HCT116 (cell line): ENCODE measurements around the gene FAM135A. TPM values are rescaled to one million over a fixed set of nuclear protein-coding genes. Genes with fewer than 3 reads are reported as not detected.

Experiments
- ATAC-seq: fragments of 200-7000 bp; cut with Tn5 transposase; 2 replicates; pipeline ENCODE4 v1.9.1; 2020; ENCODE audit warnings: mild to moderate bottlenecking, moderate library complexity
- BruUV-seq: library from RNA; stranded (reverse); fragments of 400-500 nt; replicated peaks from 2 replicates; lab custom pipeline; 2021; lab: Mats Ljungman, UMichigan
- CTCF ChIA-PET: fragments of 300-600 bp; sonication (Branson Sonifier 250); formaldehyde crosslinking; loops from one replicate; lab custom pipeline; 2021; ENCODE audit warnings: antibody characterized with exemption; lab: Charles Lee
- POLR2A ChIA-PET: fragments of 300-600, 350-600 bp; sonication (Branson Sonifier 250); formaldehyde crosslinking; loops from one replicate; lab custom pipeline; 2021; ENCODE audit warnings: antibody characterized with exemption; lab: Charles Lee
- RAD21 ChIA-PET, 2 experiments: fragments of 300-600 bp; sonication (Branson Sonifier 250); formaldehyde crosslinking; loops; one replicate each; lab custom pipeline; 2023; ENCODE audit warnings: low total read pairs in 2 of 2; ENCODE audit not compliant: uncharacterized antibody in 2 of 2, unreplicated experiment in 2 of 2, low non-redundant PET in 1 of 2; lab: Charles Lee
- DNase-seq: peaks from one replicate; pipeline ENCODE4 v3.0.0-alpha.2; 2010; ENCODE audit warnings: low read depth, low spot score
- H2AFZ ChIP-seq: fragments of 200-600 bp; shearing (Covaris generic), sonication (generic); 2 replicates; pipeline ENCODE4 v1.6.1; 2017; ENCODE audit warnings: low read depth, mixed run types, mixed read lengths, antibody characterized with exemption, low read length; ENCODE audit not compliant: poor library complexity, severe bottlenecking
- H3K27ac ChIP-seq: 2 replicates; pipeline ENCODE4 v1.5.1; 2012; ENCODE audit warnings: low read depth, low read length
- H3K27me3 ChIP-seq: fragments of 200-600 bp; sonication (generic); 2 replicates; pipeline ENCODE4 v1.6.1; 2016; ENCODE audit warnings: mixed run types, low read length, mixed read lengths; ENCODE audit not compliant: insufficient read depth
- H3K36me3 ChIP-seq, 2 experiments: fragments of 200-500 bp in 1 of 2; fragments of 200-600 bp in 1 of 2; sonication (Bioruptor generic) in 1 of 2; sonication (generic) in 1 of 2; 2 replicates each; pipeline versions ENCODE4 v1.5.1 to v1.6.1; 2014 to 2016; ENCODE audit warnings: low read length in 2 of 2, inconsistent platforms in 1 of 2, mixed read lengths in 1 of 2, mixed run types in 1 of 2; ENCODE audit not compliant: insufficient read depth in 2 of 2, control insufficient read depth in 1 of 2
- H3K4me1 ChIP-seq, 2 experiments: fragments of 200-600 bp in 1 of 2; sonication (generic) in 1 of 2; 2 replicates each; pipeline versions ENCODE4 v1.5.1 to v1.6.1; 2012 to 2017; ENCODE audit warnings: low read length in 2 of 2, inconsistent platforms in 1 of 2, mild to moderate bottlenecking in 1 of 2, mixed read lengths in 1 of 2, mixed run types in 1 of 2, moderate library complexity in 1 of 2; ENCODE audit not compliant: insufficient read depth in 2 of 2, control insufficient read depth in 1 of 2
- H3K4me2 ChIP-seq: fragments of 200-600 bp; sonication (generic); 2 replicates; pipeline ENCODE4 v1.6.1; 2017; ENCODE audit warnings: mixed run types, low read length, mixed read lengths
- H3K4me3 ChIP-seq, 2 experiments: fragments of 200-600 bp in 1 of 2; sonication (generic) in 1 of 2; replicated peaks in 1 of 2; 2 replicates each; pipeline ENCODE4 v1.5.1; 2011 to 2016; ENCODE audit warnings: low read length in 2 of 2, control low read depth in 1 of 2, low read depth in 1 of 2, mild to moderate bottlenecking in 1 of 2, mixed read lengths in 1 of 2, mixed run types in 1 of 2
- H3K79me2 ChIP-seq: fragments of 200-600 bp; sonication (generic); 2 replicates; pipeline ENCODE4 v1.6.1; 2017; ENCODE audit warnings: mild to moderate bottlenecking, mixed run types, low read length, moderate library complexity, mixed read lengths; ENCODE audit not compliant: insufficient read depth
- H3K9ac ChIP-seq: fragments of 200-600 bp; sonication (generic); 2 replicates; pipeline ENCODE4 v1.6.1; 2016; ENCODE audit warnings: low read length, mixed read lengths
- H3K9me2 ChIP-seq: fragments of 200-600 bp; sonication (generic), shearing (Covaris generic); 2 replicates; pipeline ENCODE4 v1.6.1; 2017; ENCODE audit warnings: mixed run types, mild to moderate bottlenecking, moderate library complexity; ENCODE audit not compliant: insufficient read depth
- H3K9me3 ChIP-seq, 2 experiments: fragments of 200-500 bp in 1 of 2; fragments of 200-600 bp in 1 of 2; sonication (Bioruptor generic) in 1 of 2; sonication (generic) in 1 of 2; 2 replicates each; pipeline ENCODE4 v1.6.1; 2014 to 2017; ENCODE audit warnings: low read length in 2 of 2, mixed read lengths in 2 of 2, inconsistent platforms in 1 of 2, low read depth in 1 of 2, mild to moderate bottlenecking in 1 of 2, mixed run types in 1 of 2, moderate library complexity in 1 of 2; ENCODE audit not compliant: control insufficient read depth in 1 of 2, insufficient read depth in 1 of 2
- H4K20me1 ChIP-seq: fragments of 200-600 bp; sonication (generic), shearing (Covaris generic); 2 replicates; pipeline ENCODE4 v1.6.1; 2017; ENCODE audit warnings: mixed run types, mild to moderate bottlenecking, moderate library complexity; ENCODE audit not compliant: insufficient read depth
- EGR1 ChIP-seq: IDR thresholded peaks from 2 replicates; pipeline ENCODE4 v1.6.1; 2012; ENCODE audit warnings: low read depth
- ELF1 ChIP-seq: IDR thresholded peaks from 2 replicates; pipeline ENCODE4 v1.6.1; 2012; ENCODE audit warnings: low read depth, borderline replicate concordance
- EZH2 ChIP-seq: fragments of 200-600 bp; sonication (generic); IDR thresholded peaks from 2 replicates; pipeline ENCODE4 v1.6.1; 2017; ENCODE audit warnings: antibody characterized with exemption, mixed run types
- EZH2phosphoT487 ChIP-seq: fragments of 200-600 bp; IDR thresholded peaks from 2 replicates; pipeline ENCODE4 v1.6.1; 2018; ENCODE audit warnings: antibody characterized with exemption, borderline replicate concordance
- FOSL1 ChIP-seq: IDR thresholded peaks from 2 replicates; pipeline ENCODE4 v1.6.1; 2012; ENCODE audit warnings: low read depth
- JUND ChIP-seq: IDR thresholded peaks from 2 replicates; pipeline ENCODE4 v1.6.1; 2012
- POLR2A ChIP-seq: IDR thresholded peaks from 2 replicates; pipeline ENCODE4 v1.7.0; 2011; ENCODE audit warnings: borderline replicate concordance; ENCODE audit not compliant: insufficient read depth, insufficient read length; ENCODE audit errors: extremely low read depth
- POLR2AphosphoS5 ChIP-seq: IDR thresholded peaks from 2 replicates; pipeline ENCODE4 v1.6.1; 2011; ENCODE audit warnings: mild to moderate bottlenecking, low read depth, low read length, moderate library complexity
- RAD21 ChIP-seq: IDR thresholded peaks from 2 replicates; pipeline ENCODE4 v1.6.1; 2012; ENCODE audit warnings: low read depth, mild to moderate bottlenecking
- SIN3A ChIP-seq: IDR thresholded peaks from 2 replicates; pipeline ENCODE4 v1.6.1; 2012; ENCODE audit warnings: low read depth
- SRF ChIP-seq: IDR thresholded peaks from 2 replicates; pipeline ENCODE4 v1.6.1; 2012; ENCODE audit warnings: low read depth
- TCF7L2 ChIP-seq: IDR thresholded peaks from 2 replicates; pipeline ENCODE4 v1.7.0; 2011; ENCODE audit warnings: borderline replicate concordance, inconsistent platforms; ENCODE audit not compliant: insufficient read depth, insufficient read length; ENCODE audit errors: extremely low read depth
- ZFX ChIP-seq: fragments of 450-650 bp; IDR thresholded peaks from 2 replicates; pipeline ENCODE4 v1.6.1; 2017
- ZNF274 ChIP-seq: fragments of 200-500 bp; sonication (Bioruptor generic); IDR thresholded peaks from 2 replicates; pipeline ENCODE4 v1.6.1; 2014; ENCODE audit warnings: mild to moderate bottlenecking, low read depth, low read length, inconsistent platforms
- intact Hi-C: fragments of 100-400 bp; cut with micrococcal nuclease; formaldehyde crosslinking; loops from 2 replicates; pipeline ENCODE4 v1.10.0; 2022
- total RNA-seq: library from RNA; stranded (reverse); gene quantifications from one replicate; pipeline ENCODE4 v1.2.1, GENCODE V29; 2021; ENCODE audit not compliant: unreplicated experiment
- TF ChIP-seq, protein P1 (sequence below), 3 experiments: fragments of 200-600 bp in 1 of 3; sonication (generic) in 1 of 3; IDR thresholded peaks in 2 of 3; conservative IDR thresholded peaks in 1 of 3; 2 replicates each; pipeline ENCODE4 v1.5.1; 2012 to 2017; ENCODE audit warnings: low read depth in 2 of 3, low read length in 2 of 3, antibody characterized with exemption in 1 of 3, borderline replicate concordance in 1 of 3, control low read depth in 1 of 3, mild to moderate bottlenecking in 1 of 3, mixed read lengths in 1 of 3, mixed run types in 1 of 3, moderate library complexity in 1 of 3; ENCODE audit not compliant: insufficient read depth in 1 of 3
- TF ChIP-seq, protein P2 (sequence below): IDR thresholded peaks from 2 replicates; pipeline ENCODE4 v1.6.1; 2012; ENCODE audit warnings: low read depth
- TF ChIP-seq, protein P3 (sequence below): IDR thresholded peaks from 2 replicates; pipeline ENCODE4 v1.6.1; 2012
- TF ChIP-seq, protein P4 (sequence below): IDR thresholded peaks from 2 replicates; pipeline ENCODE4 v1.6.1; 2011; ENCODE audit warnings: mild to moderate bottlenecking, low read length, moderate library complexity; ENCODE audit not compliant: insufficient replicate concordance; ENCODE audit errors: extremely low read depth

FAM135A gene
- total RNA-seq, 1 experiment from 2014 or later: 20.8 TPM

DNA sequence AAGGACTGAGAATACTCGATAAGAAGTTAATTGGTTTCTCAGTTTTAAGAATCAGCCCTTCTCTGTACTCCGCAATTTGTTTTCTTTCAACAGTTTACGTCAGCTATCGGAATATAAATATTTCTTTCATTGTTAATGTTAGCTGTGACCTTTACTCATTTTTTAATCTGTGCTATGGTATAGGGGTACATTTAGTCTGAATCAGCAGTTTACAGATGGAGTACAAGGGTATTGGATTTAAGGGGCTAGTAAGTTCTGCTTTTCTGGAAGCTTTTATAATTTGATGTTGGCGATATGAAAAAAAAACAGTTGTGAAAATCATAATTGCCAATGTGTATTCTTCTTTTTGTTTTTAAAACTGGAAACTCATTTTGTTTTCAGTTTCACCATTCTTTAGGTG, 23.0 kb downstream of the FAM135A start:
- Histone ChIP-seq H2AFZ (no peak overlapping the region), H3K27ac (no peak overlapping the region), H3K4me3 (no peak overlapping the region), H3K27me3 (no peaks in the 10 kb centered on the region), H3K79me2 (peaks cover 5% of the 10 kb centered on the region), H3K9me3 (no peaks in the 10 kb centered on the region), H3K4me1 (no peaks in the 10 kb centered on the region), H3K36me3 (peaks cover 4 to 19% of the 10 kb centered on the region in 2 experiments; a peak in 1 of 4 replicates), H4K20me1 (no peaks in the 10 kb centered on the region), H3K9ac (no peak overlapping the region), H3K9me2 (no peaks in the 10 kb centered on the region), H3K4me2 (no peak overlapping the region)
- no peak for ATAC-seq
- ChIA-PET CTCF (no interaction called here), RAD21 (no interaction called here), POLR2A (no interaction called here)
- BruUV-seq: no TSS peak
- TF ChIP-seq EZH2phosphoT487: no peak
- TF ChIP-seq TCF7L2: no peak
- TF ChIP-seq, protein P1, sequence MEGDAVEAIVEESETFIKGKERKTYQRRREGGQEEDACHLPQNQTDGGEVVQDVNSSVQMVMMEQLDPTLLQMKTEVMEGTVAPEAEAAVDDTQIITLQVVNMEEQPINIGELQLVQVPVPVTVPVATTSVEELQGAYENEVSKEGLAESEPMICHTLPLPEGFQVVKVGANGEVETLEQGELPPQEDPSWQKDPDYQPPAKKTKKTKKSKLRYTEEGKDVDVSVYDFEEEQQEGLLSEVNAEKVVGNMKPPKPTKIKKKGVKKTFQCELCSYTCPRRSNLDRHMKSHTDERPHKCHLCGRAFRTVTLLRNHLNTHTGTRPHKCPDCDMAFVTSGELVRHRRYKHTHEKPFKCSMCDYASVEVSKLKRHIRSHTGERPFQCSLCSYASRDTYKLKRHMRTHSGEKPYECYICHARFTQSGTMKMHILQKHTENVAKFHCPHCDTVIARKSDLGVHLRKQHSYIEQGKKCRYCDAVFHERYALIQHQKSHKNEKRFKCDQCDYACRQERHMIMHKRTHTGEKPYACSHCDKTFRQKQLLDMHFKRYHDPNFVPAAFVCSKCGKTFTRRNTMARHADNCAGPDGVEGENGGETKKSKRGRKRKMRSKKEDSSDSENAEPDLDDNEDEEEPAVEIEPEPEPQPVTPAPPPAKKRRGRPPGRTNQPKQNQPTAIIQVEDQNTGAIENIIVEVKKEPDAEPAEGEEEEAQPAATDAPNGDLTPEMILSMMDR (IDR thresholded peaks at IDR 0.05 in 2 of 3, conservative IDR thresholded peaks at IDR 0.05 in 1 of 3; ENCODE audit: borderline replicate concordance in 1 of 3, insufficient read depth in 1 of 3, low read depth in 2 of 3, low read length in 2 of 3): no peak
- TF ChIP-seq SIN3A: no peak
- no peak for TF ChIP-seq POLR2AphosphoS5
- no peak for TF ChIP-seq EZH2
- no peak for TF ChIP-seq ZNF274
- no peak for TF ChIP-seq ZFX
- no peak for TF ChIP-seq FOSL1
- TF ChIP-seq JUND: no peak
- TF ChIP-seq, protein P2, sequence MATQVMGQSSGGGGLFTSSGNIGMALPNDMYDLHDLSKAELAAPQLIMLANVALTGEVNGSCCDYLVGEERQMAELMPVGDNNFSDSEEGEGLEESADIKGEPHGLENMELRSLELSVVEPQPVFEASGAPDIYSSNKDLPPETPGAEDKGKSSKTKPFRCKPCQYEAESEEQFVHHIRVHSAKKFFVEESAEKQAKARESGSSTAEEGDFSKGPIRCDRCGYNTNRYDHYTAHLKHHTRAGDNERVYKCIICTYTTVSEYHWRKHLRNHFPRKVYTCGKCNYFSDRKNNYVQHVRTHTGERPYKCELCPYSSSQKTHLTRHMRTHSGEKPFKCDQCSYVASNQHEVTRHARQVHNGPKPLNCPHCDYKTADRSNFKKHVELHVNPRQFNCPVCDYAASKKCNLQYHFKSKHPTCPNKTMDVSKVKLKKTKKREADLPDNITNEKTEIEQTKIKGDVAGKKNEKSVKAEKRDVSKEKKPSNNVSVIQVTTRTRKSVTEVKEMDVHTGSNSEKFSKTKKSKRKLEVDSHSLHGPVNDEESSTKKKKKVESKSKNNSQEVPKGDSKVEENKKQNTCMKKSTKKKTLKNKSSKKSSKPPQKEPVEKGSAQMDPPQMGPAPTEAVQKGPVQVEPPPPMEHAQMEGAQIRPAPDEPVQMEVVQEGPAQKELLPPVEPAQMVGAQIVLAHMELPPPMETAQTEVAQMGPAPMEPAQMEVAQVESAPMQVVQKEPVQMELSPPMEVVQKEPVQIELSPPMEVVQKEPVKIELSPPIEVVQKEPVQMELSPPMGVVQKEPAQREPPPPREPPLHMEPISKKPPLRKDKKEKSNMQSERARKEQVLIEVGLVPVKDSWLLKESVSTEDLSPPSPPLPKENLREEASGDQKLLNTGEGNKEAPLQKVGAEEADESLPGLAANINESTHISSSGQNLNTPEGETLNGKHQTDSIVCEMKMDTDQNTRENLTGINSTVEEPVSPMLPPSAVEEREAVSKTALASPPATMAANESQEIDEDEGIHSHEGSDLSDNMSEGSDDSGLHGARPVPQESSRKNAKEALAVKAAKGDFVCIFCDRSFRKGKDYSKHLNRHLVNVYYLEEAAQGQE: no peak
- TF ChIP-seq RAD21: no peak
- no peak for TF ChIP-seq SRF
- TF ChIP-seq, protein P3, sequence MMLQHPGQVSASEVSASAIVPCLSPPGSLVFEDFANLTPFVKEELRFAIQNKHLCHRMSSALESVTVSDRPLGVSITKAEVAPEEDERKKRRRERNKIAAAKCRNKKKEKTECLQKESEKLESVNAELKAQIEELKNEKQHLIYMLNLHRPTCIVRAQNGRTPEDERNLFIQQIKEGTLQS: no peak
- no peak for TF ChIP-seq POLR2A
- TF ChIP-seq EGR1: no peak
- TF ChIP-seq ELF1: no peak
- TF ChIP-seq, protein P4, sequence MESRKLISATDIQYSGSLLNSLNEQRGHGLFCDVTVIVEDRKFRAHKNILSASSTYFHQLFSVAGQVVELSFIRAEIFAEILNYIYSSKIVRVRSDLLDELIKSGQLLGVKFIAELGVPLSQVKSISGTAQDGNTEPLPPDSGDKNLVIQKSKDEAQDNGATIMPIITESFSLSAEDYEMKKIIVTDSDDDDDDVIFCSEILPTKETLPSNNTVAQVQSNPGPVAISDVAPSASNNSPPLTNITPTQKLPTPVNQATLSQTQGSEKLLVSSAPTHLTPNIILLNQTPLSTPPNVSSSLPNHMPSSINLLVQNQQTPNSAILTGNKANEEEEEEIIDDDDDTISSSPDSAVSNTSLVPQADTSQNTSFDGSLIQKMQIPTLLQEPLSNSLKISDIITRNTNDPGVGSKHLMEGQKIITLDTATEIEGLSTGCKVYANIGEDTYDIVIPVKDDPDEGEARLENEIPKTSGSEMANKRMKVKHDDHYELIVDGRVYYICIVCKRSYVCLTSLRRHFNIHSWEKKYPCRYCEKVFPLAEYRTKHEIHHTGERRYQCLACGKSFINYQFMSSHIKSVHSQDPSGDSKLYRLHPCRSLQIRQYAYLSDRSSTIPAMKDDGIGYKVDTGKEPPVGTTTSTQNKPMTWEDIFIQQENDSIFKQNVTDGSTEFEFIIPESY: no peak
- intact Hi-C loops: no loop called here
- no peak for DNase-seq
